SK-N-SH (cell line): ENCODE measurements around the gene TCF12. TPM values are rescaled to one million over a fixed set of nuclear protein-coding genes. Genes with fewer than 3 reads are reported as not detected.

Experiments used
- CTCF ChIA-PET: fragments of 300-600, 350-600 bp; formaldehyde crosslinking; extraction: SDS; loops from one replicate; lab custom pipeline; 2021; lab: Yijun Ruan, JAX
- POLR2A ChIA-PET: fragments of 350-600 bp; sonication (Branson Sonifier 250); formaldehyde crosslinking; extraction: SDS; loops from one replicate; lab custom pipeline; 2020; ENCODE audit warnings: antibody characterized with exemption, inconsistent platforms; lab: Yijun Ruan, JAX
- DNase-seq: peaks from one replicate; pipeline ENCODE4 v3.0.0; 2012
- H2AFZ ChIP-seq: fragments of 200-600 bp; sonication (generic); 2 replicates; pipeline ENCODE4 v1.8.1; 2016; ENCODE audit warnings: antibody characterized with exemption, mild to moderate bottlenecking, low read depth
- H3F3A ChIP-seq: fragments of 200-600 bp; sonication (generic); replicated peaks from 2 replicates; pipeline ENCODE3; 2016; ENCODE audit warnings: antibody characterized with exemption, mild to moderate bottlenecking; ENCODE audit not compliant: insufficient read depth
- H3K27ac ChIP-seq, 2 experiments: fragments of 200-500 bp in 1 of 2; fragments of 200-600 bp in 1 of 2; sonication (Bioruptor generic) in 1 of 2; sonication (generic), shearing (Covaris generic) in 1 of 2; 2 replicates each; pipeline versions ENCODE4 v1.5.1 to v1.6.1; 2014 to 2016; ENCODE audit warnings: low read depth in 2 of 2, inconsistent platforms in 1 of 2, low read length in 1 of 2, mild to moderate bottlenecking in 1 of 2, mixed read lengths in 1 of 2
- H3K27me3 ChIP-seq: fragments of 200-600 bp; sonication (generic), shearing (Covaris generic); 2 replicates; pipeline ENCODE4 v1.6.1; 2016; ENCODE audit warnings: mixed run types; ENCODE audit not compliant: insufficient read depth
- H3K36me3 ChIP-seq, 2 experiments: fragments of 200-500 bp in 1 of 2; fragments of 200-600 bp in 1 of 2; sonication (Bioruptor generic) in 1 of 2; sonication (generic) in 1 of 2; replicated peaks in 1 of 2; 2 replicates each; pipeline versions ENCODE3 to v1.5.1; 2014 to 2016; ENCODE audit warnings: low read length in 1 of 2, mild to moderate bottlenecking in 1 of 2; ENCODE audit not compliant: insufficient read depth in 2 of 2, control insufficient read depth in 1 of 2
- H3K4me1 ChIP-seq, 2 experiments: fragments of 200-500 bp in 1 of 2; fragments of 200-600 bp in 1 of 2; sonication (Bioruptor generic) in 1 of 2; sonication (generic), shearing (Covaris generic) in 1 of 2; 2 replicates each; pipeline versions ENCODE4 v1.5.1 to v1.6.1; 2014 to 2016; ENCODE audit warnings: low read depth in 1 of 2, low read length in 1 of 2, mixed run types in 1 of 2; ENCODE audit not compliant: insufficient read depth in 2 of 2, control insufficient read depth in 1 of 2
- H3K4me2 ChIP-seq: fragments of 200-600 bp; sonication (generic), shearing (Covaris generic); 2 replicates; pipeline ENCODE4 v1.6.1; 2017; ENCODE audit warnings: mixed run types
- H3K4me3 ChIP-seq, 2 experiments: fragments of 200-500 bp in 1 of 2; fragments of 200-600 bp in 1 of 2; sonication (Bioruptor generic) in 1 of 2; sonication (generic), shearing (Covaris generic) in 1 of 2; 2 replicates each; pipeline versions ENCODE4 v1.5.1 to v1.8.1; 2014 to 2016; ENCODE audit warnings: low read depth in 2 of 2, inconsistent platforms in 1 of 2, low read length in 1 of 2, mild to moderate bottlenecking in 1 of 2, mixed read lengths in 1 of 2, moderate library complexity in 1 of 2
- H3K79me2 ChIP-seq: fragments of 200-600 bp; sonication (generic); 2 replicates; pipeline ENCODE4 v1.8.1; 2017; ENCODE audit warnings: mild to moderate bottlenecking; ENCODE audit not compliant: insufficient read depth
- H3K9ac ChIP-seq: fragments of 200-600 bp; sonication (generic); 2 replicates; pipeline ENCODE4 v1.6.1; 2017; ENCODE audit warnings: mixed run types
- H3K9me2 ChIP-seq: fragments of 200-600 bp; sonication (generic); 2 replicates; pipeline ENCODE4 v1.6.1; 2017; ENCODE audit warnings: mixed run types
- H3K9me3 ChIP-seq: fragments of 200-600 bp; sonication (generic); 2 replicates; pipeline ENCODE4 v1.6.1; 2017; ENCODE audit warnings: mixed run types, mild to moderate bottlenecking, moderate library complexity
- H4K20me1 ChIP-seq: fragments of 200-600 bp; sonication (generic); 2 replicates; pipeline ENCODE4 v1.6.1; 2017; ENCODE audit warnings: mild to moderate bottlenecking, mixed run types; ENCODE audit not compliant: insufficient read depth
- CHD2 ChIP-seq: fragments of 150-350 bp; IDR thresholded peaks from 2 replicates; pipeline ENCODE4 v1.6.1; 2018; ENCODE audit warnings: low read length; ENCODE audit not compliant: partially characterized antibody
- FOXM1 ChIP-seq: IDR thresholded peaks from 2 replicates; pipeline ENCODE4 v1.4.0; 2012; ENCODE audit warnings: low read depth, mild to moderate bottlenecking
- GATA2 ChIP-seq: sonication (generic); formaldehyde crosslinking; IDR thresholded peaks from 2 replicates; pipeline ENCODE4 v1.5.0; 2020; ENCODE audit warnings: mild to moderate bottlenecking, missing genetic modification reagents
- JUND ChIP-seq: IDR thresholded peaks from 2 replicates; pipeline ENCODE4 v1.4.0; 2012
- MEF2A ChIP-seq: IDR thresholded peaks from 2 replicates; pipeline ENCODE4 v1.4.0; 2012; ENCODE audit warnings: low read depth, borderline replicate concordance
- MXI1 ChIP-seq: IDR thresholded peaks from 2 replicates; pipeline ENCODE4 v1.6.1; 2012; ENCODE audit warnings: mild to moderate bottlenecking, low read depth, low read length, improper control_type of control experiment
- RCOR1 ChIP-seq: fragments of 150-350 bp; IDR thresholded peaks from 2 replicates; pipeline ENCODE4 v1.6.1; 2017; ENCODE audit warnings: antibody characterized with exemption, low read length
- RXRA ChIP-seq: IDR thresholded peaks from 2 replicates; pipeline ENCODE4 v1.4.0; 2012; ENCODE audit warnings: low read depth, mild to moderate bottlenecking, borderline replicate concordance
- TAF1 ChIP-seq: IDR thresholded peaks from 2 replicates; pipeline ENCODE4 v1.6.1; 2012; ENCODE audit warnings: low read depth, mild to moderate bottlenecking, low read length, moderate library complexity, borderline replicate concordance
- TCF12 ChIP-seq: IDR thresholded peaks from 2 replicates; pipeline ENCODE4 v1.4.0; 2012
- TEAD4 ChIP-seq: IDR thresholded peaks from 2 replicates; pipeline ENCODE4 v1.4.0; 2012; ENCODE audit warnings: mild to moderate bottlenecking, borderline replicate concordance; ENCODE audit not compliant: insufficient read depth
- WGBS: methylation state at CpG from one replicate; pipeline ENCODE4 v1.1.6; 2017; ENCODE audit warnings: low lambda C conversion rate; 5-methylcytosine and 5-hydroxymethylcytosine counted together
- polyA plus RNA-seq, 3 experiments: library from polyadenylated mRNA; depleted of rRNA; stranded (reverse); fragments of >200 nt; gene quantifications; 2 replicates each; pipeline ENCODE4 v1.2.3, GENCODE V29; 2012
- TF ChIP-seq, protein P1 (sequence below): IDR thresholded peaks from 2 replicates; pipeline ENCODE4 v1.4.0; 2012; ENCODE audit warnings: low read depth, borderline replicate concordance
- TF ChIP-seq, protein P2 (sequence below): fragments of 150-350 bp; IDR thresholded peaks from 2 replicates; pipeline ENCODE4 v1.6.1; 2016; ENCODE audit warnings: mild to moderate bottlenecking, low read depth, low read length
- TF ChIP-seq, protein P3 (sequence below): IDR thresholded peaks from 2 replicates; pipeline ENCODE4; 2012
- TF ChIP-seq, protein P4 (sequence below): fragments of 150-350 bp; IDR thresholded peaks from 2 replicates; pipeline ENCODE4 v1.6.1; 2017; ENCODE audit warnings: antibody characterized with exemption, low read length, low read depth, borderline replicate concordance

The TCF12 gene
- polyA plus RNA-seq, 1 of the 3 experiments (the other 2 are of a cell fraction) = 49.6 TPM

DNA sequence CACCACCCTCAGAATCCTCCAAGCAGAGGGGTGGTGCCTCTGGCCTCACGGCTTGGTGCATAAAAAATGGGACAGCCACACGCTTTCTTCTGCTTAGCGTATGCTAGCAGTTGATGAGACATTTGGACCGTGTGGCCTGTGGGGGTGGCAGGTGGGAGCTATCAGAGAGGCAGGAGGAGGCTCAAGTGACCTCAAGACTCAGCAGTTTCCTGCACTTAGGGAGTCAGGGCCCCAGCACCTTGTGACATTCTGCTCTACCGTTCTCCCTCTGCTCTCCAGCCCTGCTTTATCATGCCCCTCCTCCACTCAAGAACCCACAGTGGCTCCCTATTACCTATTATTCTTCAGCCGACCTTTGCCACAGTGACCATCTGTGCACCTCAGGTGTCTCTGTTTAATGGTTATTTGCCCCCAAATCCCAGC lies 416.9 kb downstream of the TCF12 start (continued):
- TF ChIP-seq, protein P1, sequence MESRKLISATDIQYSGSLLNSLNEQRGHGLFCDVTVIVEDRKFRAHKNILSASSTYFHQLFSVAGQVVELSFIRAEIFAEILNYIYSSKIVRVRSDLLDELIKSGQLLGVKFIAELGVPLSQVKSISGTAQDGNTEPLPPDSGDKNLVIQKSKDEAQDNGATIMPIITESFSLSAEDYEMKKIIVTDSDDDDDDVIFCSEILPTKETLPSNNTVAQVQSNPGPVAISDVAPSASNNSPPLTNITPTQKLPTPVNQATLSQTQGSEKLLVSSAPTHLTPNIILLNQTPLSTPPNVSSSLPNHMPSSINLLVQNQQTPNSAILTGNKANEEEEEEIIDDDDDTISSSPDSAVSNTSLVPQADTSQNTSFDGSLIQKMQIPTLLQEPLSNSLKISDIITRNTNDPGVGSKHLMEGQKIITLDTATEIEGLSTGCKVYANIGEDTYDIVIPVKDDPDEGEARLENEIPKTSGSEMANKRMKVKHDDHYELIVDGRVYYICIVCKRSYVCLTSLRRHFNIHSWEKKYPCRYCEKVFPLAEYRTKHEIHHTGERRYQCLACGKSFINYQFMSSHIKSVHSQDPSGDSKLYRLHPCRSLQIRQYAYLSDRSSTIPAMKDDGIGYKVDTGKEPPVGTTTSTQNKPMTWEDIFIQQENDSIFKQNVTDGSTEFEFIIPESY = no peak
- TF ChIP-seq, protein P2, sequence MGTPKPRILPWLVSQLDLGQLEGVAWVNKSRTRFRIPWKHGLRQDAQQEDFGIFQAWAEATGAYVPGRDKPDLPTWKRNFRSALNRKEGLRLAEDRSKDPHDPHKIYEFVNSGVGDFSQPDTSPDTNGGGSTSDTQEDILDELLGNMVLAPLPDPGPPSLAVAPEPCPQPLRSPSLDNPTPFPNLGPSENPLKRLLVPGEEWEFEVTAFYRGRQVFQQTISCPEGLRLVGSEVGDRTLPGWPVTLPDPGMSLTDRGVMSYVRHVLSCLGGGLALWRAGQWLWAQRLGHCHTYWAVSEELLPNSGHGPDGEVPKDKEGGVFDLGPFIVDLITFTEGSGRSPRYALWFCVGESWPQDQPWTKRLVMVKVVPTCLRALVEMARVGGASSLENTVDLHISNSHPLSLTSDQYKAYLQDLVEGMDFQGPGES = no peak
- TF ChIP-seq FOXM1 = no peak

DNA sequence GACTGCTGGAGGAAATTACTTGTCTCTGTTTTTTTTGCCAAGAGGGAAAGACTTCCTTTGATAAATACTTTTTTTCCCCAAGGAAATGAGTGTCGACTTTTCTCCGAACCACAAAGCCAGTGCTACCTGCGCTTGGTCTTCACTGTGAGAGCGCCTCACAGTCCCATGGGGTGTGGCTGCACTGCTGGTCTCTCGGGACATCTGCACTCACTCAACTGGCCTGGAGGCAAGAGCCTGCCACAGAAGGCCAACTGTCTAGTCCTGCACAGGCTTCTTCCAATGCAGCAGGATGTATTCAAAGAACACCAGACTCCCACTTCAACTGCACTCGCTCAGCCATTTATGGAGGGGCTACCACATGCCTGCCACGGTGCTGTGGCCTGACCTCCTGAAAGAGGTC lies 417.3 kb downstream of the TCF12 start:
- Histone ChIP-seq H3K36me3 (no peaks in the 10 kb centered on the region), H3K79me2 (no peaks in the 10 kb centered on the region), H2AFZ (no peak overlapping the region), H3K4me1 (peaks cover 11 to 16% of the 10 kb centered on the region in 2 experiments; a peak in 3 of 4 replicates), H3K4me2 (no peak overlapping the region), H3K9me2 (no peaks in the 10 kb centered on the region), H4K20me1 (no peaks in the 10 kb centered on the region), H3K27ac (no peak overlapping the region), H3K9ac (no peak overlapping the region), H3K9me3 (no peaks in the 10 kb centered on the region), H3K4me3 (no peak overlapping the region), H3K27me3 (no peaks in the 10 kb centered on the region), H3F3A (no peaks in the 10 kb centered on the region)
- TF ChIP-seq CHD2 = no peak
- TF ChIP-seq MXI1 = no peak
- WGBS = 81% methylated on average over 7 of the region's 7 CpGs
- ChIA-PET POLR2A (interaction anchor here (0.6 kb wide), 1 partner anchor 676 kb away, joined by 4 read pairs; no protein-coding TSS in a partner anchor), CTCF (interaction anchor here (0.5 to 16.0 kb wide), 6 partner anchors 10 to 845 kb away, joined by 3 to 447 read pairs (median 25); no protein-coding TSS in a partner anchor)
- no peak for DNase-seq

DNA sequence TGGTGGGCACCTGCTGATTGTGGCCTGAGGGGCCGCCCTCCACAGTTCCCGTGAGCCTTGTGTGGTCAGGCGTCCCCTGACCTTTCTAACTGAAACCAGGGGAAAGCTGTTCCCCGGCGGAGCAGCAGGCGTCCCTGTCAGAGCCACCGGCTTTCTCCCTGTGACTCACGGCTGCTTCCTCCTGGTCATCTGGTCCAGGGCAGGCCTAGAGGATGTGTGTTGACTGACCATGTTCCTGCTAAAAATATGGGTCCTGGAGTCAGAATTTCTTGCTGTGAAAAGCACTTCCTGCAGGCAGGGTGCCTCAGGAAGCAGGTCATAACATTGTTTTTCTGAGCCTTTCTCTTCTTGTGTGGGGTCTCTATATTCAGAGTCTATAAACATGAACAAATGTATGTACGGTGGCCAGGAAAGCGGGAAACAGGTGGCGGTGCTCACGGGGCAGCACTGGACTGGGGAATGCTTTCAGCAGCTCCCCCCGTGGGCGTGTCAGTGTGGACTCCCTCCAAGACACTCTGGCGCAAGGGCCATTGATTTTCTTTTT lies 419.5 kb downstream of the TCF12 start:
- Histone ChIP-seq H3K36me3 (no peaks in the 10 kb centered on the region), H3K4me3 (no peak overlapping the region), H3K4me1 (peaks cover 3 to 15% of the 10 kb centered on the region in 2 experiments; a peak in 3 of 4 replicates), H3K79me2 (no peaks in the 10 kb centered on the region), H3K9ac (no peak overlapping the region), H3F3A (no peaks in the 10 kb centered on the region), H3K27me3 (no peaks in the 10 kb centered on the region), H4K20me1 (no peaks in the 10 kb centered on the region), H3K4me2 (no peak overlapping the region), H3K27ac (no peak overlapping the region), H3K9me3 (no peaks in the 10 kb centered on the region), H3K9me2 (no peaks in the 10 kb centered on the region), H2AFZ (no peak overlapping the region)
- ChIA-PET CTCF (interaction anchor here (1.3 to 16.0 kb wide), 5 partner anchors 90 to 222 kb away, joined by 3 to 447 read pairs (median 40); no protein-coding TSS in a partner anchor), POLR2A (no interaction called here)
- TF ChIP-seq TAF1 (no peak), RCOR1 (no peak), TEAD4 (no peak), MEF2A (no peak), RXRA (no peak), JUND (no peak), MXI1 (no peak), GATA2 (no peak), TCF12 (no peak)
- TF ChIP-seq, protein P1 = no peak
- TF ChIP-seq, protein P3, sequence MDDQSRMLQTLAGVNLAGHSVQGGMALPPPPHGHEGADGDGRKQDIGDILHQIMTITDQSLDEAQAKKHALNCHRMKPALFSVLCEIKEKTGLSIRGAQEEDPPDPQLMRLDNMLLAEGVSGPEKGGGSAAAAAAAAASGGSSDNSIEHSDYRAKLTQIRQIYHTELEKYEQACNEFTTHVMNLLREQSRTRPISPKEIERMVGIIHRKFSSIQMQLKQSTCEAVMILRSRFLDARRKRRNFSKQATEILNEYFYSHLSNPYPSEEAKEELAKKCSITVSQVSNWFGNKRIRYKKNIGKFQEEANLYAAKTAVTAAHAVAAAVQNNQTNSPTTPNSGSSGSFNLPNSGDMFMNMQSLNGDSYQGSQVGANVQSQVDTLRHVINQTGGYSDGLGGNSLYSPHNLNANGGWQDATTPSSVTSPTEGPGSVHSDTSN = no peak
- TF ChIP-seq, protein P4, sequence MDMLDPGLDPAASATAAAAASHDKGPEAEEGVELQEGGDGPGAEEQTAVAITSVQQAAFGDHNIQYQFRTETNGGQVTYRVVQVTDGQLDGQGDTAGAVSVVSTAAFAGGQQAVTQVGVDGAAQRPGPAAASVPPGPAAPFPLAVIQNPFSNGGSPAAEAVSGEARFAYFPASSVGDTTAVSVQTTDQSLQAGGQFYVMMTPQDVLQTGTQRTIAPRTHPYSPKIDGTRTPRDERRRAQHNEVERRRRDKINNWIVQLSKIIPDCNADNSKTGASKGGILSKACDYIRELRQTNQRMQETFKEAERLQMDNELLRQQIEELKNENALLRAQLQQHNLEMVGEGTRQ = no peak
- 90% methylated on average over 7 of the region's 15 CpGs for WGBS
- no peak for DNase-seq
